OCI-LY3 (cell line): ENCODE results near the gene C10orf90.

ENCODE experiments used
- EZH2phosphoT487 ChIP-seq: fragments of 200-600 bp; shearing (Covaris generic); IDR thresholded peaks from 2 replicates; pipeline ENCODE4 v1.6.1; 2018; ENCODE audit warnings: antibody characterized with exemption, mixed run types, low read depth
- TF ChIP-seq, protein P1 (sequence below): fragments of 200-600, 300-600 bp; sonication (generic); IDR thresholded peaks from 2 replicates; pipeline ENCODE4 v1.5.1; 2014; ENCODE audit warnings: antibody characterized with exemption, low read length, low read depth

DNA sequence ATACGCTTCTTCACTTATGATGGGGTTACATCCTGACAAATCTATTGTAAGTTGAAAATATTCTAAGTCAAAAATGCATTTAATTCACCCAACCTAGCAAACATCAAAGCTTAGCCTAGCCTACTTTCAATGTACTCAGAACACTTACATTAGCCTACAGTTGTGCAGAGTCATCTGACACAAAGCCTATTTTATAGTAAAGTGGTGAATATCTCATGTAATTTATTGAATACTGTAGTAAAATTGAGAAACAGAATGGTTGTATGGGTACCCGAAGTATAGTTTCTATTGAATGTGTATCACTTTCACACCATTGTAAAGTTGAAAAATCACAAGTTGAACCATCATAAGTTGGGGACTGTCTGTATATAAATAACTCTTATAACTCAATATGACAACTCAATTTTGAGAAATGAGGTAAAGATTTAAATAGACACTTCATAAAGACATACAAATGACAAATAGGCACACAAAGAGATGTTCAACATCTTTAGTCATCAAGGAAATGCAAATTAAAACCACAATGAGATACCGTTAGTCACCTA lies 73.9 kb downstream of the C10orf90 start:
- TF ChIP-seq, protein P1, sequence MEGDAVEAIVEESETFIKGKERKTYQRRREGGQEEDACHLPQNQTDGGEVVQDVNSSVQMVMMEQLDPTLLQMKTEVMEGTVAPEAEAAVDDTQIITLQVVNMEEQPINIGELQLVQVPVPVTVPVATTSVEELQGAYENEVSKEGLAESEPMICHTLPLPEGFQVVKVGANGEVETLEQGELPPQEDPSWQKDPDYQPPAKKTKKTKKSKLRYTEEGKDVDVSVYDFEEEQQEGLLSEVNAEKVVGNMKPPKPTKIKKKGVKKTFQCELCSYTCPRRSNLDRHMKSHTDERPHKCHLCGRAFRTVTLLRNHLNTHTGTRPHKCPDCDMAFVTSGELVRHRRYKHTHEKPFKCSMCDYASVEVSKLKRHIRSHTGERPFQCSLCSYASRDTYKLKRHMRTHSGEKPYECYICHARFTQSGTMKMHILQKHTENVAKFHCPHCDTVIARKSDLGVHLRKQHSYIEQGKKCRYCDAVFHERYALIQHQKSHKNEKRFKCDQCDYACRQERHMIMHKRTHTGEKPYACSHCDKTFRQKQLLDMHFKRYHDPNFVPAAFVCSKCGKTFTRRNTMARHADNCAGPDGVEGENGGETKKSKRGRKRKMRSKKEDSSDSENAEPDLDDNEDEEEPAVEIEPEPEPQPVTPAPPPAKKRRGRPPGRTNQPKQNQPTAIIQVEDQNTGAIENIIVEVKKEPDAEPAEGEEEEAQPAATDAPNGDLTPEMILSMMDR, result no peak
- no peak for TF ChIP-seq EZH2phosphoT487
